ENCODE data around the gene NAV2.

The NAV2 gene

DNA sequence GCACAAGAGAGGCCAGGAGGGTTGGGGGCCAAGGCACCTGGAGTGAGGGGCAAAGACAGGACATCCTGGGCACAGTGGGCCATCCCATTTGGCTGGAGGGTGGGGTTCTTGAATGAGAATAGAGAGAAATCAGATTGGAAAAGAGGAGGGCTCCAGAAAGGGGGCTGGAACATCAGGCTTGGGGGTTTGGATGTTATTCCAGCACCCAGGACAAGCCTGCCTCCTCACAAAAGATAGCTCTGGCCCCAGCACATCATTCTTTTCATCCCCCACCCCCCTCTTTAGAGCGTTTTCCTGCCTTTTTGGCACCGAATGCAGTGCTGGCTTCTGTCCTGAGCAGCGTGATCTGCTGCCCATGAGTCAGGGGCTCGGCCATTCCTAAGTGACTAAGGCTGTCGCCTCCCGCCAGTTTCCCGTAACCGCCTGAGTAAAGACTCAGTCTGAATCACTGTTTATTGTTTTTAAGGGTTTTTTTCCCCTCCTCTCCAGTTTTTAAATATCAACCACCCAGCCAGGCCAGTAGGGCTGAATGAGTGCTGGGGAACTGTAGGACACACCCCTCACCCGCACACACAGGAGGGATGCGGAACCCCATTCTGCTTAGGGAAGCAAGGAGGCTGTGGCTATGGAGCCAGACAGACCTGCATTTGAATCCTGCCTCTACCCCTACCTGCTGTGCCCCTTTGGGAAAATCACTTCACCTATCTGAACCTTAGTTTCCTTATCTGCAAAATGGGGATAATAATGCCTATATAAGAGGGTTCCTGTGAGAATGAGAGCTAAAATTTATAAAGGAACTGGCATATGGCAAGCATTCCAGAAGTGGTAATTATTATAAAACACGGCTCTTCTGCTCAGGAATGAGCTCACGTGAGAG is 32.4 kb upstream of the NAV2 start:
- no peak overlapping the region for H3K4me2 ChIP-seq (ENCODE audit: insufficient read depth, low read length)
- H3K27ac ChIP-seq (ENCODE audit: low read length), result no peak overlapping the region
- no peak overlapping the region for H3K9ac ChIP-seq (ENCODE audit: low read depth, low read length)
- H3K79me2 ChIP-seq (ENCODE audit: insufficient read depth, low read length), result no peaks in the 10 kb centered on the region
- no peaks in the 10 kb centered on the region for H3K36me3 ChIP-seq (ENCODE audit: insufficient read depth, low read length)
- no peaks in the 10 kb centered on the region for H3K4me1 ChIP-seq (ENCODE audit: insufficient read depth, low read length)
- DNase-seq (no peak), ATAC-seq (ENCODE audit: insufficient read depth, low read depth) (no peak)
- H3K9me3 ChIP-seq (ENCODE audit: insufficient read depth, low read length, severe bottlenecking), result no peaks in the 10 kb centered on the region
- no peak overlapping the region for H2AFZ ChIP-seq (ENCODE audit: low read depth, low read length)
- TF ChIP-seq, protein P1, sequence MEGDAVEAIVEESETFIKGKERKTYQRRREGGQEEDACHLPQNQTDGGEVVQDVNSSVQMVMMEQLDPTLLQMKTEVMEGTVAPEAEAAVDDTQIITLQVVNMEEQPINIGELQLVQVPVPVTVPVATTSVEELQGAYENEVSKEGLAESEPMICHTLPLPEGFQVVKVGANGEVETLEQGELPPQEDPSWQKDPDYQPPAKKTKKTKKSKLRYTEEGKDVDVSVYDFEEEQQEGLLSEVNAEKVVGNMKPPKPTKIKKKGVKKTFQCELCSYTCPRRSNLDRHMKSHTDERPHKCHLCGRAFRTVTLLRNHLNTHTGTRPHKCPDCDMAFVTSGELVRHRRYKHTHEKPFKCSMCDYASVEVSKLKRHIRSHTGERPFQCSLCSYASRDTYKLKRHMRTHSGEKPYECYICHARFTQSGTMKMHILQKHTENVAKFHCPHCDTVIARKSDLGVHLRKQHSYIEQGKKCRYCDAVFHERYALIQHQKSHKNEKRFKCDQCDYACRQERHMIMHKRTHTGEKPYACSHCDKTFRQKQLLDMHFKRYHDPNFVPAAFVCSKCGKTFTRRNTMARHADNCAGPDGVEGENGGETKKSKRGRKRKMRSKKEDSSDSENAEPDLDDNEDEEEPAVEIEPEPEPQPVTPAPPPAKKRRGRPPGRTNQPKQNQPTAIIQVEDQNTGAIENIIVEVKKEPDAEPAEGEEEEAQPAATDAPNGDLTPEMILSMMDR (IDR thresholded peaks at IDR 0.05; ENCODE audit: borderline replicate concordance, extremely low read depth, low read length, poor library complexity, severe bottlenecking), result no peak
- no peak for TF ChIP-seq EZH2 (IDR thresholded peaks at IDR 0.05; ENCODE audit: borderline replicate concordance, low read depth, low read length, severe bottlenecking)
- no peak overlapping the region for H3K4me3 ChIP-seq (ENCODE audit: low read depth in 1 of 2, low read length in 2 of 2)
- H4K20me1 ChIP-seq (ENCODE audit: insufficient read depth, low read length), result no peaks in the 10 kb centered on the region; the same call in 1 of the 2 replicates
- H3K27me3 ChIP-seq (ENCODE audit: insufficient read depth, low read length, poor library complexity), result peaks cover 8% of the 10 kb centered on the region

DNA sequence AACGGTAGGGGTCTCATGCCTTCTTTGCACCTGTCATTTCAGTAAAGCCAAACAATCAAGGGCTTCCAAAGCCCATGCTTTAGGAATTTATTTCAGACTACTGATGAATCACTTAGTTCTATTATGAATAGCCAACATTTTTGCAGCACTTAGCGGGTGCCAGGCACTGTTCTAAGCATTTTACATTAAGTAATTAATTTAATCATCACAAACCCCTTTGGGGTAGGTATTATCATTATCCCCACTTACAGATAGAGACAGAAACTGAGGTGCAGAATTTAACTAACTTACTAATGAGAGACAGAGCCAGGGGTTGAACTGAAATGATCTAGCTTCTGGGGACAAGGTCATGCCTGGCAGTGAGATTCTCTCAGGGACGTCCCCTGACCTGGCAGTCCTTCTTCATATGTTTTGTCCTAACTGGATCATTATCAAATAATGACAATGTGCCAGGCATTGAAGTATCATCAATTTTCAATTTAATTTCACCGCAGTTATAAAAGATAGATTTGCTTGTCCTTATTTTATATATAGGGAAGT is 31.7 kb upstream of the NAV2 start:
- peaks cover 7% of the 10 kb centered on the region for H3K27me3 ChIP-seq (ENCODE audit: insufficient read depth, low read length, poor library complexity)
- H4K20me1 ChIP-seq (ENCODE audit: insufficient read depth, low read length), result no peaks in the 10 kb centered on the region; the same call in 1 of the 2 replicates
- no peaks in the 10 kb centered on the region for H3K9me3 ChIP-seq (ENCODE audit: insufficient read depth, low read length, severe bottlenecking)
- no peak overlapping the region for H3K27ac ChIP-seq (ENCODE audit: low read length)
- no peak overlapping the region for H3K4me2 ChIP-seq (ENCODE audit: insufficient read depth, low read length)
- ATAC-seq (ENCODE audit: insufficient read depth, low read depth), result no peak
- H3K4me3 ChIP-seq (ENCODE audit: low read depth in 1 of 2, low read length in 2 of 2), result no peak overlapping the region
- H3K79me2 ChIP-seq (ENCODE audit: insufficient read depth, low read length), result no peaks in the 10 kb centered on the region
- no peak overlapping the region for H3K9ac ChIP-seq (ENCODE audit: low read depth, low read length)
- H2AFZ ChIP-seq (ENCODE audit: low read depth, low read length), result no peak overlapping the region
- no peak for DNase-seq
- no peaks in the 10 kb centered on the region for H3K36me3 ChIP-seq (ENCODE audit: insufficient read depth, low read length)
- H3K4me1 ChIP-seq (ENCODE audit: insufficient read depth, low read length), result no peaks in the 10 kb centered on the region
- no peak for TF ChIP-seq EZH2 (IDR thresholded peaks at IDR 0.05; ENCODE audit: borderline replicate concordance, low read depth, low read length, severe bottlenecking)
- TF ChIP-seq, protein P1 (IDR thresholded peaks at IDR 0.05; ENCODE audit: borderline replicate concordance, extremely low read depth, low read length, poor library complexity, severe bottlenecking), result no peak

DNA sequence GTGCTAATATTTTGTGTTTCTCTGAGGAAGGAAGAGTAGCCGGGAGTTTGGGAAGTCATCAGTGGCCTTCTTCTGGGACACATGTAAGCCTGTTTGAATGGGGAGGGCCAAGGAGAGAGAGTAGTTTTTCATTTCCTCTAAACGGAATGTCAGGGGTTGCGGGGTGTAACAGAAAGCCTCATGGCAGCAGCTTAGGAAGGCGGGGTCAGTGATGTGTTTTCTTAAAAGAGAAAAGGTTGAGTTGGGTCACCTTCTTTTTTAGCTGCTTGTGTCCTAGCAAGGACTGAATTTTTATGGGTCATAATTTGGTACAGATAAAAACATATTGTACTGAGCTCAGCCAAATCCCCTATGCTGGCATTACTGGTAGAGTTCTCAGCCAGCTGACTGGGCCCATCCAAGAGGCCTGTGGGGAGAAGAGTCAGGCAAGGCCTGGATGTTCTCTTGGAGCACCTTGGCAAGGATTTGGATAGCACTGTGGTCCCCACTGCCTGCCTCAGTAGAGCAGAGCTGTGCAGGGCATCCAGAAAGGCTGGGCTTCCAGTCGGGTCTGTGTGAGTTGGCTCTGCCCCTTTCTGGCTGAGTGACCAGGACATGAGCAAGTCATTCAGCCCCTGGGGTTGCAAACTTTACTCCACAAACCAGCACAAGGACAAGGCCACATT is 29.4 kb upstream of the NAV2 start:
- ATAC-seq (ENCODE audit: insufficient read depth, low read depth) (no peak), DNase-seq (no peak)
- TF ChIP-seq EZH2 (IDR thresholded peaks at IDR 0.05; ENCODE audit: borderline replicate concordance, low read depth, low read length, severe bottlenecking), result no peak
- TF ChIP-seq, protein P1 (IDR thresholded peaks at IDR 0.05; ENCODE audit: borderline replicate concordance, extremely low read depth, low read length, poor library complexity, severe bottlenecking), result no peak
- Histone ChIP-seq H3K27me3 (ENCODE audit: insufficient read depth, low read length, poor library complexity) (peaks cover 2% of the 10 kb centered on the region), H4K20me1 (ENCODE audit: insufficient read depth, low read length) (no peaks in the 10 kb centered on the region; the same call in 1 of the 2 replicates), H3K27ac (ENCODE audit: low read length) (no peak overlapping the region), H3K36me3 (ENCODE audit: insufficient read depth, low read length) (no peaks in the 10 kb centered on the region), H3K79me2 (ENCODE audit: insufficient read depth, low read length) (no peaks in the 10 kb centered on the region), H3K4me1 (ENCODE audit: insufficient read depth, low read length) (no peaks in the 10 kb centered on the region), H2AFZ (ENCODE audit: low read depth, low read length) (no peak overlapping the region), H3K9ac (ENCODE audit: low read depth, low read length) (no peak overlapping the region), H3K9me3 (ENCODE audit: insufficient read depth, low read length, severe bottlenecking) (no peaks in the 10 kb centered on the region), H3K4me2 (ENCODE audit: insufficient read depth, low read length) (no peak overlapping the region), H3K4me3 (ENCODE audit: low read depth in 1 of 2, low read length in 2 of 2) (no peak overlapping the region)

Measured in DND-41 (cell line).